Mesangial cell (primary cell): ENCODE measurements around the gene ANKRD13C. TPM values are rescaled to one million over a fixed set of nuclear protein-coding genes. Genes with fewer than 3 reads are reported as not detected.

ENCODE experiments used
- total RNA-seq: library from RNA; depleted of rRNA; stranded (reverse); fragments of >200 nt; gene quantifications from 2 replicates; pipeline ENCODE4 v1.2.3, GENCODE V29; 2015

The ANKRD13C gene, protein sequence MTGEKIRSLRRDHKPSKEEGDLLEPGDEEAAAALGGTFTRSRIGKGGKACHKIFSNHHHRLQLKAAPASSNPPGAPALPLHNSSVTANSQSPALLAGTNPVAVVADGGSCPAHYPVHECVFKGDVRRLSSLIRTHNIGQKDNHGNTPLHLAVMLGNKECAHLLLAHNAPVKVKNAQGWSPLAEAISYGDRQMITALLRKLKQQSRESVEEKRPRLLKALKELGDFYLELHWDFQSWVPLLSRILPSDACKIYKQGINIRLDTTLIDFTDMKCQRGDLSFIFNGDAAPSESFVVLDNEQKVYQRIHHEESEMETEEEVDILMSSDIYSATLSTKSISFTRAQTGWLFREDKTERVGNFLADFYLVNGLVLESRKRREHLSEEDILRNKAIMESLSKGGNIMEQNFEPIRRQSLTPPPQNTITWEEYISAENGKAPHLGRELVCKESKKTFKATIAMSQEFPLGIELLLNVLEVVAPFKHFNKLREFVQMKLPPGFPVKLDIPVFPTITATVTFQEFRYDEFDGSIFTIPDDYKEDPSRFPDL
- 11.1 and 19.1 TPM in 2 replicates for total RNA-seq

DNA sequence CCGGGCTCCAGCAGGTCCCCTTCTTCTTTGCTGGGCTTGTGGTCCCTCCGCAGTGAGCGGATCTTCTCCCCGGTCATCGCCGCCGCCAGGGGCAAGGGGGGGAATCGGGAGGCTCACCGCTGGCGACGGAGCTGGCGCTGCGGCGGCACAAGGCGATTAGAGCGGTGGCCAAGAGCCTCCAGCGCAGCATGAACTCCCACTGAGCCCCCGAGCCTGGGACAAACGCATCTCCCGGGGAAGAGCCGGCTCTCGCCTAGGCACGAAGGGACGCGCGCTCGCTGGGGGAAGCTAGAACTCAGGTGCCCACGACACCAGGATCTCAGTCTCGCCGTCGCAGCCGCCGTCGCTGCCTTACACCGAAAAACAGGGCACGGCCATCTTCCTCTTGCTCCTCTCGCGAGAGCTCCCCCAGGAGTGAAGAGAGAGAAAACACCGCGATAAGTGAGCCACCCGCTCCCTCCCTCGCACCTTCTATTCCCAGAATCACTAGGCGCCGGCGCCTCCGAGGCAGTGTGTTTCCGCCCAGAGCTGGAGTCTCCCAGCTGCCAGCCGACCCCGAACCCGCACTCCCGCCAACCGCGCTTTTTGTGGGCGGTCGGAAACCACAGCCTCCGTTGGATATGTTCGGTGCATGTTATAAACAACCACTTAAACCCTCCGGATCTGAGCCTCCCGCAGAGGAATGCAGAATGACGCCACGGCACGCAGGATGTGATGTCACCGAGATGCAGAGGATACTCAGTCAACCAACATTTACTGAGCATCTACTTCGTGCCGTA, at the start of gene ANKRD13C:
ANKRD13C (minus strand) TSS at position 391 of the 779 bp plus-strand sequence; CDS start at position 77, 314 bp downstream.

DNA sequence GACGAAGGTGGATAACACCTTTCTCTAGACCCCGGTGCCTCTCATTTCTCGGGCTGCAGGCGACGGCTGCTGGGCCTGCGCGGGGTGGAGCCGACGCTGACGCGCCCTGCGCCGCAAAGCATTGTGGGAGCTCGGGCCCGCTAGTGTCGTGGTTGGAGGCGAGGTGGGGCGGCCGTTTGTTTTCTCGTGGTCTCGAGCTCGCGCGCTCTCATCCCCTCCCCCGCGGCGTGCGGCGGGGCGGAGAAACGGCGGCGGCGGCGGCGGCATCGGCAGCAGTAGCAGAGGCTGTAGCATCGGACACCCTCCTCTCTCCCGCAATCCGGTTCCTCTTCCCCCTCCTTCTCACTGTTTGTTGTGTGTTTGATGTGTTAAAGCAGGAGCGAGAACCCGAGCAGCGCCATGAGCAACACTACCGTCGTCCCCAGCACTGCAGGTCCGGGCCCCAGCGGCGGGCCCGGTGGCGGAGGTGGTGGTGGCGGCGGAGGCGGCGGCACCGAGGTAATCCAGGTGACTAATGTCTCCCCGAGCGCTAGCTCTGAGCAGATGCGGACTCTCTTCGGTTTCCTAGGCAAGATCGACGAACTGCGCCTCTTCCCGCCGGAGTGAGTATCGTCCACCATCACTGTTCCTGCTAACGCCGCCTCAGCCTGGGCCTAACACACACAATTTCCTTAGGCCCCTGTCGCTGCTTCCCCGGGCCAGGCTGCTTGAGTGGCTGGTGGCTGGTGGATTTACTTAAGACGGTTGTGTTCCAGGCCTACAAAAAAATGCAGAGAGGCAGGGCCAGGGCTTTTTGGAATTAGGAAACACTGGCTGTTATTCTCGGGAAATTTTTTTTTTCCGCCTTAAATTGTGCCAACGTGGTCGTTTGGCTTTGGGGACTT, 133.0 kb downstream of the ANKRD13C start, which contains the start of gene SRSF11:
SRSF11 (plus strand) TSS at position 143 of the 884 bp plus-strand sequence; CDS start at position 400, 257 bp downstream.

Other genes starting within 250 kb of the ANKRD13C start
- gene LRRC40, start 149.1 kb downstream of the ANKRD13C start, total RNA-seq = 11.7 and 21.0 TPM in 2 replicates
- 49.5 and 51.3 TPM in 2 replicates for gene SRSF11, start 133.3 kb downstream of the ANKRD13C start, total RNA-seq
- 5.9 and 6.5 TPM in 2 replicates for gene CTH, start 56.5 kb upstream of the ANKRD13C start, total RNA-seq